Measurements from ENCODE around the gene ISCA2.

Gene ISCA2

DNA sequence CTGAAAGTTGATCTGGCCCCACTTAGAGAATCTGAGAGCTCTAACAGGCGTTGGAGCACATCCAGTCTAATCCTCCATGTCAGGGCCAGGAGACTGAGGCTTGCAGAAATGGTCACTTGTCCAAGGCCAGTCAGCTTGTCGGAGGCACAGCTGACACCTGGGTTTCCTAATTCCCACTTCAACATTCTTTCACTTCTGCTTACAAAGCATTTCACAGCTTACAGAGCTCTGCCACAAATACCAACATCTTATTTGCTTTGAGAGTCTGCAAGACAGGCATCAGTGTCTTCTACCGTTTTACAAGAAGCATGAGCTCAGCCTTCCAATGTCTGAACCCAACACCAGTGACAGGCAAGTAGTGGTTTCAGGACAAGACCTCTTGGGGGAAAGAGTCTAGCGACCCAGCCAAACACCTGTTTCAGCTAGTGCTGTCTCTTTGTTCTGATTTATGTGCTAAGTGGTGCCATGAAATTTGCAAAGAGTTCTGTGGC, 31.8 kb downstream of the ISCA2 start:
- H3K9me3 ChIP-seq (ENCODE audit: insufficient read depth, low read length, severe bottlenecking), result no peaks in the 10 kb centered on the region
- no peak overlapping the region for H3K9ac ChIP-seq (ENCODE audit: low read depth, low read length)
- no peak for DNase-seq
- no peaks in the 10 kb centered on the region for H3K4me1 ChIP-seq (ENCODE audit: insufficient read depth, low read length)
- peaks cover 6% of the 10 kb centered on the region for H3K27me3 ChIP-seq (ENCODE audit: insufficient read depth, low read length, poor library complexity)
- H3K4me2 ChIP-seq (ENCODE audit: insufficient read depth, low read length), result no peak overlapping the region
- no peaks in the 10 kb centered on the region for H3K79me2 ChIP-seq (ENCODE audit: insufficient read depth, low read length)
- no peak overlapping the region for H2AFZ ChIP-seq (ENCODE audit: low read depth, low read length)
- H3K27ac ChIP-seq (ENCODE audit: low read length), result no peak overlapping the region
- no peak overlapping the region for H3K4me3 ChIP-seq (ENCODE audit: low read depth in 1 of 2, low read length in 2 of 2)
- no peak for TF ChIP-seq EZH2 (IDR thresholded peaks at IDR 0.05; ENCODE audit: borderline replicate concordance, low read depth, low read length, severe bottlenecking)
- no peak for TF ChIP-seq CTCF (IDR thresholded peaks at IDR 0.05; ENCODE audit: borderline replicate concordance, extremely low read depth, low read length, poor library complexity, severe bottlenecking)
- H3K36me3 ChIP-seq (ENCODE audit: insufficient read depth, low read length), result no peaks in the 10 kb centered on the region
- ATAC-seq (ENCODE audit: insufficient read depth, low read depth), result no peak
- H4K20me1 ChIP-seq (ENCODE audit: insufficient read depth, low read length), result peaks cover 4% of the 10 kb centered on the region; the same call in 1 of the 2 replicates

- Histone ChIP-seq H3K27ac (ENCODE audit: low read length) (no peak overlapping the region), H3K27me3 (ENCODE audit: insufficient read depth, low read length, poor library complexity) (peaks cover 4% of the 10 kb centered on the region), H3K4me1 (ENCODE audit: insufficient read depth, low read length) (no peaks in the 10 kb centered on the region), H3K36me3 (ENCODE audit: insufficient read depth, low read length) (no peaks in the 10 kb centered on the region), H3K9ac (ENCODE audit: low read depth, low read length) (no peak overlapping the region), H4K20me1 (ENCODE audit: insufficient read depth, low read length) (0 out of 2 replicates have a peak, but pooled peaks cover 4% of the 10 kb centered on the region), H2AFZ (ENCODE audit: low read depth, low read length) (no peak overlapping the region), H3K4me3 (ENCODE audit: low read depth in 1 of 2, low read length in 2 of 2) (no peak overlapping the region), H3K9me3 (ENCODE audit: insufficient read depth, low read length, severe bottlenecking) (no peaks in the 10 kb centered on the region), H3K4me2 (ENCODE audit: insufficient read depth, low read length) (no peak overlapping the region), H3K79me2 (ENCODE audit: insufficient read depth, low read length) (no peaks in the 10 kb centered on the region)
- DNase-seq, result no peak
- TF ChIP-seq EZH2 (IDR thresholded peaks at IDR 0.05; ENCODE audit: borderline replicate concordance, low read depth, low read length, severe bottlenecking) (no peak), CTCF (IDR thresholded peaks at IDR 0.05; ENCODE audit: borderline replicate concordance, extremely low read depth, low read length, poor library complexity, severe bottlenecking) (no peak)
- no peak for ATAC-seq (ENCODE audit: insufficient read depth, low read depth)
Observed at GRCh38 chr14:74526854-74527585, 33.5 kb downstream of the ISCA2 start.

DNA sequence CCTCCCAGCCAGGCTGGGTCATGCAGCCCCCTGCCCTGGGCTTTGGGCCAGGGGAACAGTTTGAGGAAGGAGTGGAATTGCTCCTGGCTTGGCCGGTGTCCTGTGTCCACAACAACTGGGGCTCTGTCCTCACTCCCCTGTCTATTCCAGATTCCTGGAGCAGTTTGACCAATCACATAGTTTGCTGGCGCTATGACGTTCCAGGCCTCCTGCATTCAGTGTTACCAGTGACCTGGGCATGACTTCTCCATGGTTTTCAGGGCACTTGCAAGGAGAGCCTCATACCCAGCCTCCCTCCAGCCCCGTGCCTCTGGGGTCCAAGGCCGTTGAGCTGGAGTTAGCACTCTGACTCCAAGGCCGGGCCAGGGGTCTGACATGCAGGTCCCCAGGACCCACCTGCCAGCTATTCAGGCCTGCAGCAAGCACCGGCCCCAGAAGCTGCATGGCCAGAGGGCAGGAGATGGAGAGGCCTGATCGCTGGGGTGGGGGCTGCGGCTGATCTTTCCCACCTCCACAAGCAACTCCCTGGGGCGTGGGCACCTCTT, 34.2 kb downstream of the ISCA2 start:
- Histone ChIP-seq H4K20me1 (ENCODE audit: insufficient read depth, low read length) (no peaks in the 10 kb centered on the region), H3K79me2 (ENCODE audit: insufficient read depth, low read length) (no peaks in the 10 kb centered on the region), H3K4me1 (ENCODE audit: insufficient read depth, low read length) (no peaks in the 10 kb centered on the region), H3K4me2 (ENCODE audit: insufficient read depth, low read length) (no peak overlapping the region), H3K27me3 (ENCODE audit: insufficient read depth, low read length, poor library complexity) (peaks cover 4% of the 10 kb centered on the region), H3K9me3 (ENCODE audit: insufficient read depth, low read length, severe bottlenecking) (no peaks in the 10 kb centered on the region), H3K27ac (ENCODE audit: low read length) (no peak overlapping the region), H2AFZ (ENCODE audit: low read depth, low read length) (no peak overlapping the region), H3K9ac (ENCODE audit: low read depth, low read length) (no peak overlapping the region), H3K4me3 (ENCODE audit: low read depth in 1 of 2, low read length in 2 of 2) (no peak overlapping the region), H3K36me3 (ENCODE audit: insufficient read depth, low read length) (no peaks in the 10 kb centered on the region)
- DNase-seq (no peak), ATAC-seq (ENCODE audit: insufficient read depth, low read depth) (no peak)
- TF ChIP-seq CTCF (IDR thresholded peaks at IDR 0.05; ENCODE audit: borderline replicate concordance, extremely low read depth, low read length, poor library complexity, severe bottlenecking) (no peak), EZH2 (IDR thresholded peaks at IDR 0.05; ENCODE audit: borderline replicate concordance, low read depth, low read length, severe bottlenecking) (no peak)
